Prostate gland (tissue), 2 donors: ENCODE data around the gene CXCL5. TPM values are rescaled to one million over a fixed set of nuclear protein-coding genes. Genes with fewer than 3 reads are reported as not detected.

Experiments
- DNase-seq: peaks from one replicate; pipeline ENCODE4 v3.0.0-alpha.2; 2019; ENCODE audit warnings: low spot score
- H3K27ac ChIP-seq, 2 donors: fragments of 200-600 bp; sonication (generic); 2 replicates each; pipeline ENCODE4 v1.5.1; 2017 to 2019
- H3K27me3 ChIP-seq: fragments of 200-600 bp; sonication (generic); replicated peaks from 2 replicates; pipeline ENCODE4 v1.5.1; 2019; ENCODE audit not compliant: insufficient read depth
- H3K36me3 ChIP-seq, 2 donors: fragments of 200-600 bp; sonication (generic); 1 replicate in 1 of 2; 2 replicates in 1 of 2; pipeline versions ENCODE4 v1.5.1 to v1.8.1; 2017 to 2019
- H3K4me1 ChIP-seq: fragments of 200-600 bp; sonication (generic); replicated peaks from 2 replicates; pipeline ENCODE4 v1.5.1; 2019
- H3K4me3 ChIP-seq, 2 donors: fragments of 200-600 bp; sonication (generic); 2 replicates each; pipeline ENCODE4 v1.5.1; 2017 to 2019
- H3K9me3 ChIP-seq: fragments of 200-600 bp; sonication (generic); 2 replicates; pipeline ENCODE4 v1.5.1; 2017
- POLR2A ChIP-seq: fragments of 450-650 bp; IDR thresholded peaks from one replicate; pipeline ENCODE4 v1.6.1; 2016; ENCODE audit warnings: antibody characterized with exemption, mild to moderate bottlenecking
- POLR2AphosphoS5 ChIP-seq: sonication (generic); formaldehyde crosslinking; IDR thresholded peaks from one replicate; pipeline ENCODE4 v1.6.1; 2017; ENCODE audit warnings: antibody characterized with exemption
- WGBS: methylation state at CpG from one replicate; pipeline ENCODE4 v1.1.5; 2018; 5-methylcytosine and 5-hydroxymethylcytosine counted together
- intact Hi-C: fragments of 100-400 bp; cut with DNase I; formaldehyde crosslinking; loops from one replicate; pipeline ENCODE4 v1.14.2; 2022
- total RNA-seq, 2 donors: library from RNA; depleted of rRNA; stranded (reverse); fragments of >200 nt; gene quantifications; one replicate each; pipeline ENCODE4 v1.1.0, GENCODE V29; 2016
- TF ChIP-seq, protein P1 (sequence below), 4 experiments: fragments of 200-600 bp in 2 of 4; fragments of 450-650 bp in 2 of 4; sonication (generic) in 2 of 4; IDR thresholded peaks; 1 replicate in 3 of 4; 2 replicates in 1 of 4; pipeline ENCODE4 v1.5.1; 2016 to 2019; ENCODE audit warnings: antibody characterized with exemption in 4 of 4, mild to moderate bottlenecking in 2 of 4, moderate library complexity in 2 of 4

Gene CXCL5
- total RNA-seq, 2 donors from 2014 or later, result 0.14 to 0.57 TPM

DNA sequence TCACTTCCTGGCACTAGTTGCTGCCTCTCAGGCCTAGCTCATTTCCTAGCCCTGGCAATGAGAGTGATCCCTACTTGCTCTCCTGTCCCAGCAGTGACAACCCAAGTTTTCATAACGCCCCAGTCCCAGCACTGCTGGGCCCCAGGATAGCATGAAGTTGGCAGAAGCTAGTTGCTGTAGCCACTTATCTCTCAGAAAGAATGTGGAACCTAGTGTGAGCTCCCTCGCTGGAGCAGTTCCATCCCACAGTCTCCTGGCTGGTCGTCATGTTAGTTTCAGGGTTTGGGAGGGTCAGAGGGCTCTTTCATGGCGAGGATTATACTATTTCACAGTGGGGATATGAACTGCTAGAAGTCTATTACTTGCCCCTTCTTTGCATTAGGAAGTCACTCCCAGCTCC lies 21.8 kb downstream of the CXCL5 start:
- 74% methylated on average over 4 of the region's 4 CpGs for WGBS
- TF ChIP-seq POLR2A (no peak), POLR2AphosphoS5 (no peak)
- TF ChIP-seq, protein P1, sequence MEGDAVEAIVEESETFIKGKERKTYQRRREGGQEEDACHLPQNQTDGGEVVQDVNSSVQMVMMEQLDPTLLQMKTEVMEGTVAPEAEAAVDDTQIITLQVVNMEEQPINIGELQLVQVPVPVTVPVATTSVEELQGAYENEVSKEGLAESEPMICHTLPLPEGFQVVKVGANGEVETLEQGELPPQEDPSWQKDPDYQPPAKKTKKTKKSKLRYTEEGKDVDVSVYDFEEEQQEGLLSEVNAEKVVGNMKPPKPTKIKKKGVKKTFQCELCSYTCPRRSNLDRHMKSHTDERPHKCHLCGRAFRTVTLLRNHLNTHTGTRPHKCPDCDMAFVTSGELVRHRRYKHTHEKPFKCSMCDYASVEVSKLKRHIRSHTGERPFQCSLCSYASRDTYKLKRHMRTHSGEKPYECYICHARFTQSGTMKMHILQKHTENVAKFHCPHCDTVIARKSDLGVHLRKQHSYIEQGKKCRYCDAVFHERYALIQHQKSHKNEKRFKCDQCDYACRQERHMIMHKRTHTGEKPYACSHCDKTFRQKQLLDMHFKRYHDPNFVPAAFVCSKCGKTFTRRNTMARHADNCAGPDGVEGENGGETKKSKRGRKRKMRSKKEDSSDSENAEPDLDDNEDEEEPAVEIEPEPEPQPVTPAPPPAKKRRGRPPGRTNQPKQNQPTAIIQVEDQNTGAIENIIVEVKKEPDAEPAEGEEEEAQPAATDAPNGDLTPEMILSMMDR (IDR thresholded peaks at IDR 0.05), result no peak
- H3K9me3 ChIP-seq, result no peaks in the 10 kb centered on the region
- intact Hi-C loops, result no loop called here
- no peak for DNase-seq
- H3K27me3 ChIP-seq, result no peaks in the 10 kb centered on the region
- no peaks in the 10 kb centered on the region for H3K4me1 ChIP-seq
- H3K4me3 ChIP-seq, result no peak overlapping the region
- no peaks in the 10 kb centered on the region for H3K36me3 ChIP-seq
- no peak overlapping the region for H3K27ac ChIP-seq

DNA sequence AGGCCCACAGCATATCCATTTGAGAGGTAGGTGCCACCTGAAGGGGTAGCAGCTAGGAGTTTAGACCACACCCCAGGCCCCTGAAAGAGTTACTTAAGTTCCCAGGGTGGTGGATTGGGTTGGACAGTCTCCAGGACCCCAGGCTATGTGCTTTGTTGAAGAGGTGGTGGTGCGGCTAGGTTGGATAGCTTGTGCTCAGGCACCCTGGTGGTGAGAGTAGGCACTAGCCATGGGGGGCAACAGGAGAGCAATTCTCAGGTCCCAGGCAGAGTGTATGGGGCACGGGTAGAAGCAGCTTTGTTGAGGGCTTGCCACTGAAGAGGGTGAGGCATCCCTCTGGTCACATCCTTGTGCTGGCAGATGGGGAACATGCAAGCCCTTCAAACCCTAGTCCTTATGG lies 22.3 kb downstream of the CXCL5 start:
- intact Hi-C loops, result no loop called here
- Histone ChIP-seq H3K9me3 (no peaks in the 10 kb centered on the region), H3K36me3 (no peaks in the 10 kb centered on the region), H3K27me3 (no peaks in the 10 kb centered on the region), H3K27ac (no peak overlapping the region), H3K4me3 (no peak overlapping the region), H3K4me1 (no peaks in the 10 kb centered on the region)
- DNase-seq, result no peak
- no peak for TF ChIP-seq POLR2A
- TF ChIP-seq, protein P1 (IDR thresholded peaks at IDR 0.05), result no peak
- no peak for TF ChIP-seq POLR2AphosphoS5
- 75% methylated on average over 2 of the region's 2 CpGs for WGBS

DNA sequence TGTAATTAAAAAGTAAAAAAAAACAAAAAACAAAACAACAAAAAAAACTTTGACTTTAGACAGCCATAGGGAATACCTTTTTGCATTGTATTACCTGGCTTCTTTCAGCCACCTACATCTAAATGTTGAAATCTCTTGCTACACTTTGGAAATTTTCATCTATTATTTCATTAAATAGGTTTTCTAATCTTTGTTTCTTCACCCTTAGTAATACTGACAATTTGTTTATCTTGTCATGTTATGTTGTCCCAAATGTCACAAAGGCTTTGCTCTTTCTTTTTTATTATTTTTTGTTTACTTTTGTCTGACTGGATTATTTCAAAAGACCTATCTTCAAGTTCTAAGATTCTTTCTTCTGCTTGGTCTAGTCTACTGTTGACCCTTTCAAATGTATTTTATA lies 24.1 kb downstream of the CXCL5 start:
- TF ChIP-seq, protein P1 (IDR thresholded peaks at IDR 0.05), result no peak
- no peak for TF ChIP-seq POLR2A
- TF ChIP-seq POLR2AphosphoS5, result no peak
- DNase-seq, result no peak
- intact Hi-C loops, result no loop called here
- Histone ChIP-seq H3K36me3 (no peaks in the 10 kb centered on the region), H3K4me1 (no peaks in the 10 kb centered on the region), H3K27ac (no peak overlapping the region), H3K9me3 (no peaks in the 10 kb centered on the region), H3K27me3 (no peaks in the 10 kb centered on the region), H3K4me3 (no peak overlapping the region)

DNA sequence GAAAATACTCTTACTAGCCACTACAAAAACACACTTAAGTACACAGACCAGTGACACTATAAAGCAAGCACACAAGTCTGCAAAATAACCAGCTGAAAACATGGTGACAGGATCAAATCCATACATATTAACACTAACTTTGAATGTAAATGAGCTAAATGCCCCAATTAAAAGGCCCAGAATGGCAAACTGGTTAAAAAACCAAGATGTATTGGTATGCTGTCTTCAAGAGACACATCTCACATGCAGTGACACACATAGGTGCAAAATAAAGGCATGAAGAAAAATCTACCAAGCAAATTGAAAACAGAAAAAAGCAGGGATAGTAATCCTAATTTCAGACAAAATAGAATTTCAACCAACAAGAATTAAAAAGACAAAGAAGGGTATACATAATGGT lies 27.5 kb downstream of the CXCL5 start:
- no peak overlapping the region for H3K27ac ChIP-seq
- no peak overlapping the region for H3K4me3 ChIP-seq
- no peaks in the 10 kb centered on the region for H3K36me3 ChIP-seq
- no peaks in the 10 kb centered on the region for H3K9me3 ChIP-seq
- DNase-seq, result no peak
- no peaks in the 10 kb centered on the region for H3K27me3 ChIP-seq
- no peaks in the 10 kb centered on the region for H3K4me1 ChIP-seq
- no peak for TF ChIP-seq POLR2A
- TF ChIP-seq, protein P1 (IDR thresholded peaks at IDR 0.05), result no peak
- TF ChIP-seq POLR2AphosphoS5, result no peak
- intact Hi-C loops, result no loop called here

DNA sequence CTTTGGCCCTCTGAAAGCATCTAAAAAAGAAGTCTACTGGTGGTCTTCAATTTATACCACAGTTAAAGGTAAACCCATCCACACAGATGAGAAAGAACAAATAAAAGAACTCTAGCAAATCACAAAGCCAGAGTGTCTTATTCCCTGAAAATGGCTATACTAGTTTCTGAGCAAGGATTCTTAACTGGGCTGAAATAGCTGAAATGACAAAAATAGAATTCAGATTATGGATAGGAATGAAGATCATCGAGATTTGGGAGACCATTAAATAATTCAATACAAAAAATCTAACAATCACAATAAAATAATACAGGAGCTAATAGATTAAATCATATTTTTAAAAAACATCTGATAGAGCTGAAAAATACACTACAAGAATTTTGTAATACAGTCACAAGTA lies 28.5 kb downstream of the CXCL5 start:
- intact Hi-C loops, result no loop called here
- Histone ChIP-seq H3K4me3 (no peak overlapping the region), H3K27ac (no peak overlapping the region), H3K9me3 (no peaks in the 10 kb centered on the region), H3K4me1 (no peaks in the 10 kb centered on the region), H3K27me3 (no peaks in the 10 kb centered on the region), H3K36me3 (no peaks in the 10 kb centered on the region)
- 96% methylated on average over 1 of the region's 1 CpG for WGBS
- TF ChIP-seq POLR2A, result no peak
- DNase-seq, result no peak

DNA sequence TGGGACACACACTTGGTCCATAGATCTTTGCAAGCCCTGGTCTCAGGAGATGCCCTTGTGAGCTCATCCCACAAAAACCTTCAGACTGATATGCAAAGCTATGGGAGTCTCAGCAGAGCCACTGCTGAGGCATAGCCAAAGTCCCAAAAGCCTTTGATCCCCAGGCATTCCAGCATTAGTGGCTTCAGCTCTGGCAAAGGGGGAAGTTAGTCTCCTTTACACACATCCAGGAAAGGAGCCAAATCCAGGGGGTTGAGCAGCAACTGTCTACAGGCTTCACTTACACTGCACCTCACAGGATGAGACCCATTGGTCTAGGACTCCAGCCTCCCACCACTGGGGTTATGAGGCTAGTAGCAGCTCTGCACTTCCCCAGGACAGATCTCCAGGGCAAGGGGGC lies 30.6 kb downstream of the CXCL5 start:
- intact Hi-C loops, result no loop called here
- no peak overlapping the region for H3K4me3 ChIP-seq
- H3K36me3 ChIP-seq, result no peaks in the 10 kb centered on the region
- no peak for TF ChIP-seq POLR2AphosphoS5
- TF ChIP-seq, protein P1 (IDR thresholded peaks at IDR 0.05), result no peak
- TF ChIP-seq POLR2A, result no peak
- no peaks in the 10 kb centered on the region for H3K9me3 ChIP-seq
- DNase-seq, result no peak
- no peaks in the 10 kb centered on the region for H3K4me1 ChIP-seq
- peaks cover 3% of the 10 kb centered on the region for H3K27me3 ChIP-seq
- H3K27ac ChIP-seq, result no peak overlapping the region
